NCI-H2081 treated with DMSO at 0.1 percent for 48 hours (cell line): ENCODE data around the gene PROKR1.

Source experiments
- DNase-seq: peaks from one replicate; lab custom pipeline; 2025; lab: John Stamatoyannopoulos, UW

The PROKR1 gene

DNA sequence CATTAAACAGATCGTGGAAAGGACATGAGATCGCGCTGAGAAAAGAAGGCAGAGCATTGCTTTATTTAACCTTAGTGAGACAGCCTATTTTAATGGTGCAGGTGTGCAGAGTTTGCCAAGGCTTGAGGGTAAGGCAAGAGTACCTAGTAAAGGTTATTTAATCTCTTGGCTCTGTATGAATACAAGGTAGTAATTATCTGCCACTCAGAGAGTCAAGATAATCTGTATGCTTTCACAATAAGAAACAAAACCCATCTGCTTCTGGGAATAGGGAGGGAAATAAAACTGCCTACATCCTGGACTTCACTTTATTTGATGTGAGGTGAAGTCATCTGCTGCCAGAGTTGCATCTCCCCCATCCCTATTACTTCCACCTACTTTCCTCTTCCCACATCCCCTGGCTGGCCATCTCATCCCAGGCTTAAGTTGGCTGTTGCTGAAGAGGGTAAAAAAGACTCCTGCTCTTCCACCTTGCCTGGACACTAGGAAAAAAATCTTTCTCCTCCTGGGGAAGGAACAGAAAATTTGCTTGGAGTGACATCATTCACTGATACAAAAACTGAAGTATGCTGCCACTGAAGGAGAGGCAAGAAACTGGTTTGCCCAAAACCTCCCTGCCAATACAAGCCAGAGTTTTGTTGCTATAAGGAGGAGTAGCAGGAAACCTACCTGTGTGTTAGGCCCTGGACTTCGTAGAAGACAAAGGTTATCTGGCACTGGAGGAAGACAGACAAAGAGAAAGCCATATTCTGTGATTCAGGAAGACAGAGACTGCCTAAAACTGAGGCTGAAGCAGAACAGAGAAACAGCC, 55.4 kb downstream of the PROKR1 start:
- peak; percentile 78 for DNase-seq

DNA sequence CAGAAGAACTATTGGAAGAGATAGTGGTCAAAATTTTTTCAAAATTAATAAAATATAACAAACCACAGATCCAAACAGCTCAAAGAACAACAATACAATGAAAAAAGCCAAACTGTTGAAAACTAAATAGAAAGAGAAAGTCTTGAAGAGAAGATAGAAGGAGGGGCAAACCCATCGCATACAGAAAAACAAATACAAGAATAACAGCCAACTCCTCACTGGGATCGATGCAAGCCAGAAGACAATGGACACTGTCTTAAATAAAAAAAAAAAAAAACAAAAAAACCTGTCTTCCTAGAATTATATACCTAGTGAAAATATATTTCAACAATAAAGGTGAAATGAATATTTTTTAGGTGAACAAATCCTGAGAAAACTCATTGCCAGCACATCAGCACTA, 57.2 kb downstream of the PROKR1 start:
- DNase-seq, result no peak

- DNase-seq, result no peak
Observed at GRCh38 chr2:68706637-68707036, 63.3 kb downstream of the PROKR1 start.
